HEK293 (cell line): ENCODE data around the gene CAP2.

Experiments used
- CTCF ChIA-PET: fragments of 350-600 bp; formaldehyde crosslinking; extraction: SDS; loops from one replicate; lab custom pipeline; 2021; ENCODE audit warnings: antibody characterized with exemption; lab: Yijun Ruan, JAX
- POLR2A ChIA-PET: fragments of 300-600 bp; formaldehyde crosslinking; extraction: SDS; loops from one replicate; lab custom pipeline; 2020; ENCODE audit warnings: antibody characterized with exemption, inconsistent platforms; lab: Yijun Ruan, JAX
- H3K27ac ChIP-seq: fragments of 200-500 bp; sonication (Bioruptor generic); 2 replicates; pipeline ENCODE4 v1.5.1; 2014; ENCODE audit warnings: low read depth, low read length, control low read depth, inconsistent platforms; ENCODE audit errors: extremely low read depth
- H3K36me3 ChIP-seq, 2 experiments: fragments of 200-500 bp in 1 of 2; sonication (Bioruptor generic) in 1 of 2; 1 replicate in 1 of 2; 2 replicates in 1 of 2; pipeline ENCODE4 v1.5.1; 2014 to 2017; ENCODE audit warnings: inconsistent platforms in 2 of 2, low read length in 2 of 2; ENCODE audit not compliant: control insufficient read depth in 2 of 2, insufficient read depth in 1 of 2
- H3K4me1 ChIP-seq: fragments of 200-500 bp; sonication (Bioruptor generic); 2 replicates; pipeline ENCODE4 v1.5.1; 2014; ENCODE audit warnings: mild to moderate bottlenecking, low read length, inconsistent platforms; ENCODE audit not compliant: control insufficient read depth, insufficient read depth
- H3K4me3 ChIP-seq: 2 replicates; pipeline ENCODE4 v1.5.1; 2011; ENCODE audit warnings: low read depth, mild to moderate bottlenecking, control low read depth, low read length, moderate library complexity
- H3K9me3 ChIP-seq: fragments of 200-500 bp; sonication (Bioruptor generic); 2 replicates; pipeline ENCODE4 v1.5.1; 2014; ENCODE audit warnings: low read depth, low read length, inconsistent platforms; ENCODE audit not compliant: control insufficient read depth, insufficient read depth
- OSR2 ChIP-seq: fragments of 450-650 bp; formaldehyde crosslinking; IDR thresholded peaks from 2 replicates; pipeline ENCODE4 v1.5.1; 2016; ENCODE audit warnings: missing biosample characterization, missing genetic modification characterization
- OVOL3 ChIP-seq: fragments of 450-650 bp; formaldehyde crosslinking; IDR thresholded peaks from 2 replicates; pipeline ENCODE4 v1.5.1; 2016; ENCODE audit warnings: missing biosample characterization, missing genetic modification characterization
- PRDM2 ChIP-seq: fragments of 450-650 bp; formaldehyde crosslinking; IDR thresholded peaks from 2 replicates; pipeline ENCODE4 v1.5.1; 2016; ENCODE audit warnings: missing biosample characterization, missing genetic modification characterization, borderline replicate concordance
- PRDM4 ChIP-seq: fragments of 450-650 bp; formaldehyde crosslinking; IDR thresholded peaks from 2 replicates; pipeline ENCODE4 v1.5.1; 2017; ENCODE audit warnings: missing biosample characterization, missing genetic modification characterization
- ZIC2 ChIP-seq: fragments of 450-650 bp; formaldehyde crosslinking; IDR thresholded peaks from 2 replicates; pipeline ENCODE4 v1.5.1; 2016; ENCODE audit warnings: missing biosample characterization, missing genetic modification characterization
- ZNF174 ChIP-seq: fragments of 450-650 bp; formaldehyde crosslinking; IDR thresholded peaks from 2 replicates; pipeline ENCODE4 v1.5.0; 2017; ENCODE audit warnings: missing biosample characterization, mild to moderate bottlenecking, missing genetic modification characterization
- ZNF830 ChIP-seq: fragments of 450-650 bp; IDR thresholded peaks from 2 replicates; pipeline ENCODE4 v1.5.0; 2018; ENCODE audit warnings: missing biosample characterization, missing genetic modification characterization, low read depth, mild to moderate bottlenecking, moderate library complexity
- ZSCAN5A ChIP-seq: fragments of 450-650 bp; formaldehyde crosslinking; IDR thresholded peaks from 2 replicates; pipeline ENCODE4 v1.5.1; 2016; ENCODE audit warnings: missing biosample characterization, missing genetic modification characterization

The CAP2 gene

GRCh38 chr6:17542243-17542642, 148.8 kb downstream of the CAP2 start:
- CTCF ChIA-PET, result interaction anchor here (0.6 to 1.0 kb wide), 3 partner anchors 17 to 211 kb away, joined by 3 read pairs; no protein-coding TSS in a partner anchor

More at GRCh38 chr6:17542243-17542642, 148.8 kb downstream of the CAP2 start:
- H3K4me1 ChIP-seq, result no peaks in the 10 kb centered on the region
- H3K4me3 ChIP-seq, result no peak overlapping the region
- TF ChIP-seq OSR2 (tag by site-specific recombination) (no peak), ZSCAN5A (tag by site-specific recombination) (no peak), ZNF174 (tag by site-specific recombination) (no peak), PRDM4 (tag by site-specific recombination) (no peak), ZIC2 (peak; percentile 91), OVOL3 (no peak), PRDM2 (tag by site-specific recombination) (no peak), ZNF830 (tag by site-specific recombination) (no peak)
- no peaks in the 10 kb centered on the region for H3K9me3 ChIP-seq
- peaks cover 8 to 15% of the 10 kb centered on the region in 2 experiments; a peak in 2 of 3 replicates for H3K36me3 ChIP-seq
- POLR2A ChIA-PET, result no interaction called here
- no peak overlapping the region for H3K27ac ChIP-seq
